Fibroblast of upper back skin (primary cell): ENCODE data around the gene PLEKHA8.
A peak's percentile ranks its signal among the peaks of the same experiment; 100 is the strongest.

Source experiments
- DNase-seq: peaks from one replicate; pipeline ENCODE4 v3.0.0-alpha.2; 2013

Gene PLEKHA8

GRCh38 chr7:30148426-30148825 is 120.2 kb downstream of the PLEKHA8 start:
- no peak for DNase-seq

DNA sequence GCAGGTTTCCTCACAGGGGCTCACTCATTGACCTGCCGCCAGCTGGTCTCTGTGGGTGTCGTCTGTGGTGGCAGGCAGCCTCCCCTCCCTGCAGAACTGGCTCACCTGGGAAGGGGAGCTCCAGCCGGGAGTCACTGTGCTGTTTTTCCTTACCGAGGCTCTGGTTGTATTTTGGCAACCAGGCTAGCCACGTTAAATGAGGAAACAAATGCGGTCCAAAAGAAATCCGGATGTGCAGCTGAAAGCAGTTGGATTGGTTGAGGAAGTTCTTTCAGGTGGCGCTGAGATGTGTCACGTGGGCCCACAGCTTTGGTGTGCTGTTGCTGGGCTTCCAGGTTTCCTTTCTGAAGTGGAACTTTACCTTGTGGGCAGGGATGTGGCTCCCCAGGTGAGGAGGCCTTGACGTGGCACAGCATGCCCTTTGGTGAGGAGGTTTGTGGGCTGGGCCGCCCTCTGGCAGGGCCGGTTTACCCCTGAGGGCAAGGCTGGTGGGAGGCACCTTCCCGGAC is 120.8 kb downstream of the PLEKHA8 start:
- no peak for DNase-seq

DNA sequence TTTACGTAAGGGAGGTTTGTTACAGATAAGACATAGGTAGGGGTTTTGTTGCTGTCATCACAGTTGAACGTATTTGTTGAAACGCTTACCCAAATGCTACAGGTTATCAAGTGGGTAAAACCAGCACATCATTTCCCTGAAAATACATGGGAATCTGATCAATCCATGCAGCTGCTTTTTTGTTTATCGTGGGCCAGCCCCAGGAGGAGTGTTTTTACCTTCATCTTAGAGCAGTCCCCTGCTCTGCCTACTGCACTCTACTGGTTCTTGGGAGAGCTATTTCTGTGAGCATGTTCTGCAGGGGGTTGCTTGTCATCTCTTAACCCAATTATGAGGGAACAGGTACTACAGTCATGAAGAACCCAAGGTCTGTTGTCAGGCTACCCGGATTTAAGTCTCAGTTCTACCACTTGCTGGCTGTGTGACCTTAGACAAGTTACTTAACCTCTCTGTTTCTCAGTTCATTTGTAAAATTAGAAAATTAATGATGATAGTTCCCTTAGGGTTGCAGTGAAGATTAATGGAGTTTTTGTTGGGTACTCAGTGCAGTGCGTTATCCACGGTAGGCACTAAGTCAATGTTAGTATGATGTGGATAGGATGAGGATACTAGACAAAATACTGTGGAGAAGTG is 121.5 kb downstream of the PLEKHA8 start:
- no peak for DNase-seq

DNA sequence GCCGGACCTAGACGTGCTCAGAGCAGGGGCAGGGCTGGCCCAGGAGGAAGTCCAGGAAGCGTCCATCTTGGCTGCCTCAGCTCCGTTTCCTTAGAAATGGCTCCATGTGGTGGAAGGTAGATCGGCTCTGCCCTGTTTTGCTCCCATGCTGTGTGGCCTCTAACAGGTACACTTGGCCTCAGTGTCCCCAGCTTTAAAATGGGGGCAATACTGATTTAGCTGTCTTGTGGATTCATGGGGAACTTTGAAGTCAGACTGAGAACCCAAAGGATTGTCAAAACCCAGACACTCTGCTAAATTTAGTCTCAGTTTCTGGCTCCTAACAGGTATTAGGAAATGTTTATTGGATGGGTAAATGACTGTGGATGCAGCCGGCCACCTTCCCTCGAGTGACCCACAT is 122.5 kb downstream of the PLEKHA8 start:
- DNase-seq, result no peak

GRCh38 chr7:30154111-30154587 is 125.9 kb downstream of the PLEKHA8 start:
- no peak for DNase-seq

GRCh38 chr7:30155481-30155880 is 127.3 kb downstream of the PLEKHA8 start:
- no peak for DNase-seq

GRCh38 chr7:30157204-30157603 is 129.0 kb downstream of the PLEKHA8 start:
- DNase-seq, result no peak

DNA sequence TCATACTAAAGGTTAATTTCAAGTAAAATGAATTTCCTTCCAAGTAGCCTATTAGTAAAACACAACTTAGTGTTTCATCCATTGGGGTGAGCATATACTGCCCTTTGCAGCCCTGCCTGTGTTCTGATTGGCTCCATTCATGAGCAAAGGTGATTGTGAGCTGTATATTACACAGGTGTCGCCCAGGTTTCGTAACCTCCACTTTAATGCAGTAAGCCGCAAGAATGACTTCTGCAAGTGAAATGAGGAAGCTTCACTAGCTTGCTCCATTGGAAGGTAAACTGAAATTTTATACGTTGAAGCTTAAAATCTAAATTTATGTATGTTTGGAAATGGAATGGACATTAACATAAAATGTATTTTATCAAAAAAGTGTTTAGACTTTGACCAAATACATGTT is 131.0 kb downstream of the PLEKHA8 start:
- no peak for DNase-seq

- no peak for DNase-seq
These were observed 131.5 kb downstream of the PLEKHA8 start for GRCh38 chr7:30159698-30160143.

DNA sequence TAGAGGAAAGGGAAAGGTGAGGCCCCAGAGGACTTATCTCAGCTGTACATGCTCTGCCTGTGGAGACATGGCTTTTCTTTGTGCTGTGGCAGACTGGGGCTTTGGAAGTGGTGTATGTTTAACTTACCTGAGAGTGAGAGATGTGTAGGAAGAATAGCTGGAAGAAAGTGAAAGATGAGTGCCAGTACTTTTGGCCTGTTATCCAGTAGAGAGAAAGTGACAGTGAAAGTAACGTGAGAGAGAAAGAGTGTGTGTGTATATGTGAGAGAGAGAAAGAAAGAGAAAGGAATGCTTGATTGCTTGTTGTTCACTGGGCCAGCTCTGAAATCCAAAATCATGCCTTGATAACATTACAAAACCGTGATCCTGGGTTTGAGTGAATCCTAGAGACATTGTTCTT is 132.1 kb downstream of the PLEKHA8 start:
- DNase-seq, result no peak

DNA sequence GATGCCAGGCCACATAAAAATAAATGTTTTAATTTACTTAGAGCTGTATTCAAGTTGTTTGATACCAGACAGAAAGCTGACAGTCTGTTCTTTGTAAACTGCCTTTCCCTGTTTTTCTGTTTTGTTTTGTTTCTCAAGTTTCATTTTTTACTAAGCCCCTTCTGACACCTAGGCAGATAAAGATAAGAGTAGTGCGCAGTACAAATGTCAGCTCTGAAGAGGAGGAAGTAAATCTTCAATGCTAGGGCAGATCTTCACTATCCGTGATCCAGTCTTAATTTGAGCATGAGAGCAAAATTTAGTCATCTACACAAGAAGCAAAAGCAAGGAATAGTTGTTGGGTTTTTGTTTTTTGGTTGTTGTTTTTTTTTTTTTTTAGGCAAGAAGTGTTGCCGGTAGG is 133.9 kb downstream of the PLEKHA8 start:
- DNase-seq, result no peak

- peak; percentile 64 for DNase-seq
These were observed 134.5 kb downstream of the PLEKHA8 start for GRCh38 chr7:30162622-30163124.

DNA sequence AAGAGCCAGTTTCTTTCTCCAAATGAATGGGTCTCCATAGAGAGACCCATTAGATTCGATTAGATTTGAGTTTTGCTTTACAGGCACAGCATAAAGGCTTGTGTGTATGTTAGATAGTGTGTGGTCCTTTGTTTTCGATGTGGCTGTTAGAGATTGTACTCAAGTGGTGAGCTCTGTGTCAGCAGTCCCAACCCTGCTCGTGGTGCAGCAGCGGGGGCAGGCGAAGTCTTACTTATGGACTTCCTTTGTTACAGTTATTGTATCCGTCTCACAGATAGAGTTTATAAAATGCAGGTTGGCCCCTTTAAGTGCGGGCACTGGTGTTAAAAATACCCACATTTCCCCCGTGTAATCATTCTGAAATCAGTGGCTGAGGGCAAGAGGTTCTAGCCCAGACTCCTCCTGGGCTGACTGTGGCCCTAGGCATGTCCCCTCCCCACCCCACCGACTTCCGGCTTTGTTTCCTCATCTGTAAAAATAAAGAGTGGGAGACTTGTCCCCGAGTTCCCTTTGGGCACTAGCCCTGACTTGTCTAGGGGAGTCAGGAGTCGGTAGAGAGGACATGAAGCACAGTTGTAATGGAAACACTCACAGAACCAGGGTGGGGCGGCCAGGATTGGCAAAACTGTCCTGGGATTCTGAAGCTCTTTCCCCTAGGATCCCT is 135.2 kb downstream of the PLEKHA8 start:
- no peak for DNase-seq

DNA sequence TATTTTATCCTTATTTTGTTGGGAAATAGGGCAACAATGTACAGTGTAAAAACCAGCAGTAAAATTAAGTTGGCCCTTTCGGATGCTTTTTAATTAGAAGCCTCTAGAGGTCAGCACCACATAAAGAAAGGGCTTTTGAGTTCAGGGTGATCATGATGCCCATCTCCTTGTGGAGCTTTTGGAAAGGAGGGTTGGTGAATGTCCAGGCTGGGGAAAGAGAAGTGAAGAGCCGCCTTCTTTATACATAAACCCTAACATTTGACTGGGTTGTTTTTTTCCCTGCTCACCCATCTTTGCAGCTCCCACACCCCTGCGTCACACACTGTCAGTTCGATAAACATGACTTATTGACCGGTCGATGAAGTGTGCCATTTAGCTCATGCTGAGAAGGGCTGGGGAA is 136.4 kb downstream of the PLEKHA8 start:
- DNase-seq, result peak; percentile 66

GRCh38 chr7:30165590-30165989 is 137.4 kb downstream of the PLEKHA8 start:
- DNase-seq, result no peak

DNA sequence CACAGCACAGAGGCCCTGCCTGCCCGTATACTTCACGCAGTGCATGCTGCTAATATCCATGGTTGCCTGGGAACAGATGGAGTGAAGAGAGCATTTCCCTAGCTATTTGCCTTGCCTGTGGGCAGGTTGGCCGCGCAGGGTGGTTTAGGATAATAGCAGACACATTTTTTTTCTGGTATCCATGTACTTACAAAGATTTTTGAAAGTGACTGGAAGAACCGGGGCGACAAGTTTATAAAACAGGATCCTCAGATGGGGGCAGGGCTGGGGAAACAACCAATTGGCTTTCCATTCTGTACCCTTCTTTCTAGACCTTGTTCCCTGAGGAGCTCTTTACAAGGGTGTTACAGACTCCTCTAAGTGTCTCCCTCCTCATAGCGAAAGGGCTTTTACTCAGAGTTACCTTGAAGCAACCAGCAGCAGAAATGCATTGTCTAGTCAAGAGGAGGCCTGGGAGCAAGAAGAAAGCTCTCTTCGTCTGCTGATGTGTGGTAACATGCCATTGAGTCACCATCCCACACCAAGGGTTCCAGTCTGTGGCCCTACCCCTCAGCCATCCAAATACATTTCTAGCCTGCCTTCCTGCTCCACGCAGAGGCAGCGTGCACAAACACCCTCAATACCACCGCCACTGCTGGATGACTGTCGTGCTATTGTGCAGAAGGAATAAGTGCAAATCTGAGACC is 138.1 kb downstream of the PLEKHA8 start:
- no peak for DNase-seq

GRCh38 chr7:30166841-30167235 is 138.6 kb downstream of the PLEKHA8 start:
- no peak for DNase-seq

GRCh38 chr7:30167901-30168300 is 139.7 kb downstream of the PLEKHA8 start:
- no peak for DNase-seq

- peak; percentile 89 for DNase-seq
These were observed 140.8 kb downstream of the PLEKHA8 start for GRCh38 chr7:30168835-30169573.

- peak; percentile 32 for DNase-seq
These were observed 141.4 kb downstream of the PLEKHA8 start for GRCh38 chr7:30169579-30169978.

DNA sequence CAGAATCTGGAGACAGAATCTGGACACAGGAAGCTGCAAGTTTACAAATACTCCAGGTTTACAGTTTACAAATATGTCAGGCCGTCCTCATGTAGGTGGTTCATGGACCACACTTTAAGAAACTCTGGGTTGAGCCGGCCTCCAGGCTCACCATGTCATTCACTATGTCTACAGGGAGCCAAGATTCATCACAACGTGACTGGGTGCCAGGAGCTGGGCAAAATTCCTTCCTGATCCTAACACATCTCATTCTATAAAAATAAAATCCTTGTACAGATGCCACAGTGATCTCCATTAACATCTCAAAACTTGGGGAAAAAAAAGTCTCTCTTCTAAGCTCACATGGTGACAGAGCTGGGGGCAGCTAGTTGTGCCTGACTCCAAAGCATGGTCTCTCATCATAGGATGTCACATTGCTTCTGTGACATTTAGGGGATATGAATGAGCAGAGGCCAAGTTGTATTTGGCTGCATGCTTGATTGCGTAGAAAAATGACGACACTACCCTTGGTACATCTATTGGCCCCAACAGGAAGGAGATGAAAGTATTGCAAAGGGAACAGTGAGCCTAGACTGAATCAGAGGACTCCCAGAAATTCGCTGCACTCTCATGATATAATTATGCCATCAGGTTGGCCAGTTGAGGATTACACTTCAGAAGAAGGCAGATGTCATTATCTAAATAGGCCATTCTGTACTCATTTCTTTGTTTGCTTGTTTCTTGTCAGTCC is 142.4 kb downstream of the PLEKHA8 start:
- DNase-seq, result no peak

DNA sequence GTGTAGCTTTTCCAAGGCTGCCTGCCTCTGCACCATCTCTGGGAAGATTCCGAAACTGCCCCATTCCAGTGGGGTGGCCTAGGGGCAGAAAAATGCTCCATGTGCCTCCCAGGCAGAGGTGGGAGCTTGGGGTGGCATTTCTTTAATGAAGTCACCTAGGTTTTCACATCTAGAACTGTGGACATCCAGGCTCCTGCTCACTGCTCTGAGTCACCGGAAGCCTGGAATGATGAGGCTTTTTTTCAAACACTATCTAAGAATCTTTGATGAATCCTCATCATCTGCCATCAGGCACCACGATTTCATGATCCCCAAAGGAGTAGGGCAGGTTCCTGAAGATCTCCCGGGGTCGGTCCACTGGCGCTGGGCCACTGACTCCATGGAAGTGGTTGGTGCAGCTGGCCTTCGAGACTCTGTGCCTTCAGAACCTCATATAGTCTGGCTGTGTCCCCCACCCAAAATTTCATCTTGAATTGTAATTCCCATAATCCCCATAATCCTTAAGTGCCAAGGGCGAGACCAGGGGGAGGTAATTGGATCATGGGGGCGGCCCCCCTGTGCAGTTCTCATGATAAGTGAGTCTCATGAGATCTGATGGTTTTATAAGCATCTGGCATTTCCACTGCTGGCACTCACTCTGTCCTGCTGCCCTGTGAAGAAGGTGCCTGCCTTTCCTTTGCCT is 143.7 kb downstream of the PLEKHA8 start:
- DNase-seq, result peak; percentile 33
